ENCODE results near the gene APOBR.

DNA sequence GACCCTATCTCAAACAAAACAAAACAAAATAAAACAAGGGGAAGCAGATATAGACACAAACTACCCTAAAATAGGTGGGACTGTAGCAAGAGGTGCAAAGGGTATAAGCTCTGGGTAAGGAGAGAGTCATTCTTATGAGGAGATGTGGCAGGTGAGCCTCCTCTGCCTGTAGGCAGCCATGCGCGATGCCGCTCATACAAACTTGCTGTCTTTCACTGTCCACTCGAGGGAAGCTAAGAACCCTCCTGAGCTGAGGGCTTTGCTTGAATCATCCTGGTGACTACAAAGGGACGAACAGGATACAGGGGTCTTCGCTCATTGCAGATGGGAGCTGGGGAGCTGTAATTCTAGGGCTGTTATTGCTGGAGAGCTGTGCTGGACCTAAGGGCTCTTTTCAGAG is 27.0 kb downstream of the APOBR start:
- TF ChIP-seq, protein P1, sequence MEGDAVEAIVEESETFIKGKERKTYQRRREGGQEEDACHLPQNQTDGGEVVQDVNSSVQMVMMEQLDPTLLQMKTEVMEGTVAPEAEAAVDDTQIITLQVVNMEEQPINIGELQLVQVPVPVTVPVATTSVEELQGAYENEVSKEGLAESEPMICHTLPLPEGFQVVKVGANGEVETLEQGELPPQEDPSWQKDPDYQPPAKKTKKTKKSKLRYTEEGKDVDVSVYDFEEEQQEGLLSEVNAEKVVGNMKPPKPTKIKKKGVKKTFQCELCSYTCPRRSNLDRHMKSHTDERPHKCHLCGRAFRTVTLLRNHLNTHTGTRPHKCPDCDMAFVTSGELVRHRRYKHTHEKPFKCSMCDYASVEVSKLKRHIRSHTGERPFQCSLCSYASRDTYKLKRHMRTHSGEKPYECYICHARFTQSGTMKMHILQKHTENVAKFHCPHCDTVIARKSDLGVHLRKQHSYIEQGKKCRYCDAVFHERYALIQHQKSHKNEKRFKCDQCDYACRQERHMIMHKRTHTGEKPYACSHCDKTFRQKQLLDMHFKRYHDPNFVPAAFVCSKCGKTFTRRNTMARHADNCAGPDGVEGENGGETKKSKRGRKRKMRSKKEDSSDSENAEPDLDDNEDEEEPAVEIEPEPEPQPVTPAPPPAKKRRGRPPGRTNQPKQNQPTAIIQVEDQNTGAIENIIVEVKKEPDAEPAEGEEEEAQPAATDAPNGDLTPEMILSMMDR (conservative IDR thresholded peaks at IDR 0.05; ENCODE audit: low read length): no peak
- TF ChIP-seq EZH2phosphoT487 (IDR thresholded peaks at IDR 0.05; ENCODE audit: borderline replicate concordance): no peak

Measured in Loucy (cell line).